ENCODE data around the gene LRBA. TPM values are rescaled to one million over a fixed set of nuclear protein-coding genes. Genes with fewer than 3 reads are reported as not detected.

LRBA gene
- total and polyA plus RNA-seq, 4 donors: 8.2 to 69.8 (median 32.8) TPM

DNA sequence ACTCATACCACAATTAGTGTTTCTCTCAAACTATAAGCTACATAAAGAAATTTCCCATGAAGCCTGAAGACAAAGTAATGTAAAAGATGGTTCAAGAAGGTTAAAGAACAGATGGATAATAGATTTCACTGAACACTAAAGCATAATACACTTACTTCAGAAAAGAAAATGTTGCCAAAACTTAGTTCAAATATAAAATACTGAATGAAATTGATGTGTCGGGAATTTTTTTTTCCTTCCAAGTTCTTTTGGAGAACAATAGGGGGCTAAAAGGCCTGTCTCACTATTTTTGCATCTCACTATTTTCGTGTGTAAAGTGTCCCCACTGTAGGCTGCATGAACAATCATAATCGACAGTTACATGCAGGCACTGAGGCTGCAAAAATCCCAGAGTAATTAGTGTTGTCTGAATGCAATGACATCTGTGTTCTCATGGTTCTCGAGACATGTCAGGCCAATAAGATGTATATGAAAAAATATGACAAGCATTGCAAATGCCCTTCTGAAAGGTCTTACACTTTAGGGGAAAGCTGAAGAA, 445.0 kb downstream of the LRBA start:
- Histone ChIP-seq H3K9me3 (ENCODE audit: control insufficient read depth in 4 of 4, low read length in 3 of 4) (no peaks in the 10 kb centered on the region), H3K9ac (ENCODE audit: low read depth in 1 of 2, low read length in 2 of 2) (no peak overlapping the region), H3K36me3 (ENCODE audit: control insufficient read depth in 4 of 4, insufficient read depth in 3 of 4, low read depth in 1 of 4, low read length in 3 of 4) (no peaks in the 10 kb centered on the region), H3K27ac (ENCODE audit: low read depth in 1 of 2, low read length in 2 of 2) (no peak overlapping the region), H3K4me3 (ENCODE audit: low read depth in 1 of 3, low read length in 3 of 3) (no peak overlapping the region), H3K4me1 (ENCODE audit: control insufficient read depth in 4 of 4, insufficient read depth in 4 of 4, low read length in 3 of 4) (no peaks in the 10 kb centered on the region), H3K27me3 (ENCODE audit: control insufficient read depth in 4 of 4, insufficient read depth in 4 of 4, low read length in 3 of 4) (no peaks in the 10 kb centered on the region)
- WGBS: 93% methylated on average over 4 of the region's 4 CpGs
- TF ChIP-seq, protein P1, sequence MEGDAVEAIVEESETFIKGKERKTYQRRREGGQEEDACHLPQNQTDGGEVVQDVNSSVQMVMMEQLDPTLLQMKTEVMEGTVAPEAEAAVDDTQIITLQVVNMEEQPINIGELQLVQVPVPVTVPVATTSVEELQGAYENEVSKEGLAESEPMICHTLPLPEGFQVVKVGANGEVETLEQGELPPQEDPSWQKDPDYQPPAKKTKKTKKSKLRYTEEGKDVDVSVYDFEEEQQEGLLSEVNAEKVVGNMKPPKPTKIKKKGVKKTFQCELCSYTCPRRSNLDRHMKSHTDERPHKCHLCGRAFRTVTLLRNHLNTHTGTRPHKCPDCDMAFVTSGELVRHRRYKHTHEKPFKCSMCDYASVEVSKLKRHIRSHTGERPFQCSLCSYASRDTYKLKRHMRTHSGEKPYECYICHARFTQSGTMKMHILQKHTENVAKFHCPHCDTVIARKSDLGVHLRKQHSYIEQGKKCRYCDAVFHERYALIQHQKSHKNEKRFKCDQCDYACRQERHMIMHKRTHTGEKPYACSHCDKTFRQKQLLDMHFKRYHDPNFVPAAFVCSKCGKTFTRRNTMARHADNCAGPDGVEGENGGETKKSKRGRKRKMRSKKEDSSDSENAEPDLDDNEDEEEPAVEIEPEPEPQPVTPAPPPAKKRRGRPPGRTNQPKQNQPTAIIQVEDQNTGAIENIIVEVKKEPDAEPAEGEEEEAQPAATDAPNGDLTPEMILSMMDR (IDR thresholded peaks at IDR 0.05; ENCODE audit: low read depth, low read length, missing input control): no peak
- no peak for TF ChIP-seq HNF4G (IDR thresholded peaks at IDR 0.05)
- TF ChIP-seq FOXA1 (IDR thresholded peaks at IDR 0.05): no peak
- TF ChIP-seq NR2F2 (IDR thresholded peaks at IDR 0.05): no peak
- no peak for TF ChIP-seq JUND (IDR thresholded peaks at IDR 0.05)
- DNase-seq (ENCODE audit: low spot score): no peak

DNA sequence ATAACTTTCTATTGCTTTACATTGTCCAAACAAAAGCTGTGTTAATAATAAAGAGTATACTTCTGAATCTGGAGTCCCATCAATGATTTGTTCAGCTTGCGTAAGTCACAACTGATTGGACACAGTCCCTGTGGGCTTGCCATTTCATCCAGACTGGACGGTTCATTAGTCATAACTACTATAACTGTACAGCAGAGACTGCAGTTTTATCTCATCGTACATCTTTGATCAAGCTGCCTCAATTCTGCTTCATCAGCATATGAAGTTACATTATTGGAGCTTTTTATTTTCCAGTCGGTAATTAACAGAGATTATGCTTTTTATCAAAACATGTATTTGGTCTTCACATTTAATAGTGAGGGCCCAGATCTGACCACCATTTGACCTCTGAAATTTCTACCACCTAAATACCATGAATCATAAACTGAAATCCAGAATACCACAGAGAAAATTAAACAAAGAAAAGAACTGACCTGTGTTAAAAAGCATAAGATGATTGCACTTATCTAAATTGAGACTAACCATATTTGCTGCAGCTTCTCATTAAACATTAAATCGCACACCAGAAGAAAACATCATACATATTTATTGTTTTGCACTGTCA, 445.6 kb downstream of the LRBA start:
- WGBS: 95% methylated on average over 5 of the region's 5 CpGs
- TF ChIP-seq, protein P1 (IDR thresholded peaks at IDR 0.05; ENCODE audit: low read depth, low read length, missing input control): no peak
- TF ChIP-seq SP1 (IDR thresholded peaks at IDR 0.05) (no peak), HNF4G (IDR thresholded peaks at IDR 0.05) (no peak), EGR1 (IDR thresholded peaks at IDR 0.05; ENCODE audit: low read depth in 2 of 2) (no peak), JUND (IDR thresholded peaks at IDR 0.05) (no peak), YY1 (IDR thresholded peaks at IDR 0.05) (no peak), TAF1 (conservative IDR thresholded peaks at IDR 0.05) (no peak), FOXA2 (IDR thresholded peaks at IDR 0.05) (no peak), NR2F2 (IDR thresholded peaks at IDR 0.05) (no peak), MAX (IDR thresholded peaks at IDR 0.05) (no peak), RXRA (IDR thresholded peaks at IDR 0.05) (no peak), GABPA (IDR thresholded peaks at IDR 0.05 in 1 of 2, conservative IDR thresholded peaks at IDR 0.05 in 1 of 2) (no peak)
- TF ChIP-seq, protein P2, sequence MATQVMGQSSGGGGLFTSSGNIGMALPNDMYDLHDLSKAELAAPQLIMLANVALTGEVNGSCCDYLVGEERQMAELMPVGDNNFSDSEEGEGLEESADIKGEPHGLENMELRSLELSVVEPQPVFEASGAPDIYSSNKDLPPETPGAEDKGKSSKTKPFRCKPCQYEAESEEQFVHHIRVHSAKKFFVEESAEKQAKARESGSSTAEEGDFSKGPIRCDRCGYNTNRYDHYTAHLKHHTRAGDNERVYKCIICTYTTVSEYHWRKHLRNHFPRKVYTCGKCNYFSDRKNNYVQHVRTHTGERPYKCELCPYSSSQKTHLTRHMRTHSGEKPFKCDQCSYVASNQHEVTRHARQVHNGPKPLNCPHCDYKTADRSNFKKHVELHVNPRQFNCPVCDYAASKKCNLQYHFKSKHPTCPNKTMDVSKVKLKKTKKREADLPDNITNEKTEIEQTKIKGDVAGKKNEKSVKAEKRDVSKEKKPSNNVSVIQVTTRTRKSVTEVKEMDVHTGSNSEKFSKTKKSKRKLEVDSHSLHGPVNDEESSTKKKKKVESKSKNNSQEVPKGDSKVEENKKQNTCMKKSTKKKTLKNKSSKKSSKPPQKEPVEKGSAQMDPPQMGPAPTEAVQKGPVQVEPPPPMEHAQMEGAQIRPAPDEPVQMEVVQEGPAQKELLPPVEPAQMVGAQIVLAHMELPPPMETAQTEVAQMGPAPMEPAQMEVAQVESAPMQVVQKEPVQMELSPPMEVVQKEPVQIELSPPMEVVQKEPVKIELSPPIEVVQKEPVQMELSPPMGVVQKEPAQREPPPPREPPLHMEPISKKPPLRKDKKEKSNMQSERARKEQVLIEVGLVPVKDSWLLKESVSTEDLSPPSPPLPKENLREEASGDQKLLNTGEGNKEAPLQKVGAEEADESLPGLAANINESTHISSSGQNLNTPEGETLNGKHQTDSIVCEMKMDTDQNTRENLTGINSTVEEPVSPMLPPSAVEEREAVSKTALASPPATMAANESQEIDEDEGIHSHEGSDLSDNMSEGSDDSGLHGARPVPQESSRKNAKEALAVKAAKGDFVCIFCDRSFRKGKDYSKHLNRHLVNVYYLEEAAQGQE (IDR thresholded peaks at IDR 0.05): no peak
- TF ChIP-seq, protein P3, sequence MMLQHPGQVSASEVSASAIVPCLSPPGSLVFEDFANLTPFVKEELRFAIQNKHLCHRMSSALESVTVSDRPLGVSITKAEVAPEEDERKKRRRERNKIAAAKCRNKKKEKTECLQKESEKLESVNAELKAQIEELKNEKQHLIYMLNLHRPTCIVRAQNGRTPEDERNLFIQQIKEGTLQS (IDR thresholded peaks at IDR 0.05): no peak
- TF ChIP-seq, protein P4, sequence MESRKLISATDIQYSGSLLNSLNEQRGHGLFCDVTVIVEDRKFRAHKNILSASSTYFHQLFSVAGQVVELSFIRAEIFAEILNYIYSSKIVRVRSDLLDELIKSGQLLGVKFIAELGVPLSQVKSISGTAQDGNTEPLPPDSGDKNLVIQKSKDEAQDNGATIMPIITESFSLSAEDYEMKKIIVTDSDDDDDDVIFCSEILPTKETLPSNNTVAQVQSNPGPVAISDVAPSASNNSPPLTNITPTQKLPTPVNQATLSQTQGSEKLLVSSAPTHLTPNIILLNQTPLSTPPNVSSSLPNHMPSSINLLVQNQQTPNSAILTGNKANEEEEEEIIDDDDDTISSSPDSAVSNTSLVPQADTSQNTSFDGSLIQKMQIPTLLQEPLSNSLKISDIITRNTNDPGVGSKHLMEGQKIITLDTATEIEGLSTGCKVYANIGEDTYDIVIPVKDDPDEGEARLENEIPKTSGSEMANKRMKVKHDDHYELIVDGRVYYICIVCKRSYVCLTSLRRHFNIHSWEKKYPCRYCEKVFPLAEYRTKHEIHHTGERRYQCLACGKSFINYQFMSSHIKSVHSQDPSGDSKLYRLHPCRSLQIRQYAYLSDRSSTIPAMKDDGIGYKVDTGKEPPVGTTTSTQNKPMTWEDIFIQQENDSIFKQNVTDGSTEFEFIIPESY (IDR thresholded peaks at IDR 0.05): no peak
- DNase-seq (ENCODE audit: low spot score): no peak
- H3K27me3 ChIP-seq (ENCODE audit: control insufficient read depth in 4 of 4, insufficient read depth in 4 of 4, low read length in 3 of 4): no peaks in the 10 kb centered on the region
- H3K4me3 ChIP-seq (ENCODE audit: low read depth in 1 of 3, low read length in 3 of 3): no peak overlapping the region
- no peak overlapping the region for H3K27ac ChIP-seq (ENCODE audit: low read depth in 1 of 2, low read length in 2 of 2)
- H3K36me3 ChIP-seq (ENCODE audit: control insufficient read depth in 4 of 4, insufficient read depth in 3 of 4, low read depth in 1 of 4, low read length in 3 of 4): no peaks in the 10 kb centered on the region
- no peak overlapping the region for H3K9ac ChIP-seq (ENCODE audit: low read depth in 1 of 2, low read length in 2 of 2)
- no peaks in the 10 kb centered on the region for H3K4me1 ChIP-seq (ENCODE audit: control insufficient read depth in 4 of 4, insufficient read depth in 4 of 4, low read length in 3 of 4)
- no peaks in the 10 kb centered on the region for H3K9me3 ChIP-seq (ENCODE audit: control insufficient read depth in 4 of 4, low read length in 3 of 4)

All from liver (tissue), 9 donors.